HepG2 (cell line): ENCODE measurements around the gene KCNQ5. TPM values are rescaled to one million over a fixed set of nuclear protein-coding genes. Genes with fewer than 3 reads are reported as not detected.

ENCODE experiments used
- ATAC-seq: fragments of 200-7000 bp; cut with Tn5 transposase; 3 replicates; pipeline ENCODE4 v1.9.1; 2020; ENCODE audit warnings: mild to moderate bottlenecking, moderate library complexity
- BruUV-seq: library from RNA; stranded (reverse); fragments of 400-500 nt; replicated peaks from 2 replicates; lab custom pipeline; 2021; lab: Mats Ljungman, UMichigan
- CTCF ChIA-PET: fragments of 300-600 bp; formaldehyde crosslinking; extraction: SDS; loops from one replicate; lab custom pipeline; 2021; ENCODE audit warnings: low total read pairs, inconsistent platforms, low intra/inter-chr PET ratio; lab: Yijun Ruan, JAX
- POLR2A ChIA-PET: fragments of 350-600 bp; sonication (Branson Sonifier 250); formaldehyde crosslinking; loops from one replicate; lab custom pipeline; 2020; ENCODE audit warnings: antibody characterized with exemption, inconsistent platforms; lab: Yijun Ruan, JAX
- DNase-seq: peaks from one replicate; pipeline ENCODE4 v3.0.0-alpha.2; 2015; ENCODE audit warnings: low spot score
- FAIRE-seq: peaks from 3 replicates; lab custom pipeline; 2011; peaks lifted over from hg19 to GRCh38; lab: Jason Lieb, UNC
- H2AFZ ChIP-seq: one replicate; pipeline ENCODE4 v1.6.1; 2011; ENCODE audit warnings: low read length, inconsistent platforms
- H3K27ac ChIP-seq: fragments of 300-600 bp; 3 replicates; pipeline ENCODE4 v1.8.0; 2011; ENCODE audit warnings: mixed run types, mild to moderate bottlenecking, mixed read lengths, low read length, inconsistent platforms; ENCODE audit not compliant: insufficient read depth; ENCODE audit errors: extremely low read length
- H3K27me3 ChIP-seq, 2 experiments: fragments of 200-600 bp in 1 of 2; 2 replicates in 1 of 2; 3 replicates in 1 of 2; pipeline versions ENCODE4 v1.6.0 to v1.8.0; 2011; ENCODE audit warnings: low read length in 2 of 2, mild to moderate bottlenecking in 2 of 2, moderate library complexity in 2 of 2, inconsistent platforms in 1 of 2; ENCODE audit not compliant: insufficient read depth in 2 of 2, control insufficient read depth in 1 of 2
- H3K36me3 ChIP-seq, 2 experiments: fragments of 200-600 bp in 1 of 2; replicated peaks in 1 of 2; 2 replicates in 1 of 2; 3 replicates in 1 of 2; pipeline versions ENCODE4 v1.5.1 to v1.8.0; 2011; ENCODE audit warnings: low read length in 2 of 2, inconsistent platforms in 1 of 2; ENCODE audit not compliant: insufficient read depth in 2 of 2, control insufficient read depth in 1 of 2
- H3K4me1 ChIP-seq: 2 replicates; pipeline ENCODE4 v1.5.1; 2012; ENCODE audit warnings: low read length, inconsistent platforms; ENCODE audit not compliant: insufficient read depth
- H3K4me2 ChIP-seq: 2 replicates; pipeline ENCODE4 v1.6.0; 2011; ENCODE audit warnings: low read depth, low read length, inconsistent platforms
- H3K4me3 ChIP-seq, 3 experiments: fragments of 200-600 bp in 1 of 3; sonication (generic), shearing (Covaris generic) in 1 of 3; replicated peaks in 1 of 3; 2 replicates each; pipeline ENCODE4 v1.5.1; 2011 to 2016; ENCODE audit warnings: low read length in 3 of 3, inconsistent platforms in 2 of 3, low read depth in 2 of 3, mild to moderate bottlenecking in 2 of 3, control low read depth in 1 of 3, mixed read lengths in 1 of 3; ENCODE audit not compliant: insufficient read depth in 1 of 3
- H3K79me2 ChIP-seq: one replicate; pipeline ENCODE4 v1.6.1; 2011; ENCODE audit warnings: low read length, inconsistent platforms; ENCODE audit not compliant: insufficient read depth
- H3K9ac ChIP-seq: 2 replicates; pipeline ENCODE4 v1.6.0; 2011; ENCODE audit warnings: mild to moderate bottlenecking, low read depth, low read length, inconsistent platforms; ENCODE audit not compliant: insufficient read depth
- H3K9me3 ChIP-seq: 2 replicates; pipeline ENCODE4 v1.5.1; 2012; ENCODE audit warnings: mild to moderate bottlenecking, low read length
- H4K20me1 ChIP-seq: 2 replicates; pipeline ENCODE4 v1.6.0; 2011; ENCODE audit warnings: inconsistent platforms, mild to moderate bottlenecking, low read length, moderate library complexity; ENCODE audit not compliant: insufficient read depth
- MAF1 ChIP-seq: sonication (generic); formaldehyde crosslinking; IDR thresholded peaks from 2 replicates; pipeline ENCODE4 v1.5.0; 2020; ENCODE audit warnings: missing genetic modification reagents, borderline replicate concordance
- MAFK ChIP-seq, 2 experiments: IDR thresholded peaks in 1 of 2; conservative IDR thresholded peaks in 1 of 2; 2 replicates each; pipeline ENCODE4 v1.6.1; 2011; ENCODE audit warnings: improper control_type of control experiment in 2 of 2, low read length in 2 of 2
- MTA1 ChIP-seq: sonication (generic); formaldehyde crosslinking; IDR thresholded peaks from 2 replicates; pipeline ENCODE4 v1.4.0; 2020; ENCODE audit warnings: missing genetic modification reagents, mild to moderate bottlenecking, borderline replicate concordance
- NR2C2 ChIP-seq: sonication (generic); formaldehyde crosslinking; IDR thresholded peaks from 2 replicates; pipeline ENCODE4 v1.4.0; 2020; ENCODE audit warnings: missing genetic modification reagents, mild to moderate bottlenecking, moderate library complexity, borderline replicate concordance
- TFDP2 ChIP-seq: sonication (generic); formaldehyde crosslinking; IDR thresholded peaks from 2 replicates; pipeline ENCODE4 v1.4.0; 2020; ENCODE audit warnings: missing genetic modification reagents
- ZBTB21 ChIP-seq: sonication (generic); formaldehyde crosslinking; IDR thresholded peaks from 2 replicates; pipeline ENCODE4 v1.4.0; 2020; ENCODE audit warnings: missing genetic modification reagents
- ZNF550 ChIP-seq: sonication (generic); formaldehyde crosslinking; IDR thresholded peaks from 2 replicates; pipeline ENCODE4 v1.4.0; 2020; ENCODE audit warnings: mild to moderate bottlenecking, missing genetic modification reagents, borderline replicate concordance
- ZNF570 ChIP-seq: sonication (generic); formaldehyde crosslinking; IDR thresholded peaks from 2 replicates; pipeline ENCODE4 v1.4.0; 2020; ENCODE audit warnings: mild to moderate bottlenecking, missing genetic modification reagents, borderline replicate concordance
- ZNF775 ChIP-seq: sonication (generic); formaldehyde crosslinking; IDR thresholded peaks from 2 replicates; pipeline ENCODE4 v1.4.0; 2020; ENCODE audit warnings: missing genetic modification reagents, mild to moderate bottlenecking, moderate library complexity, borderline replicate concordance
- ZNF781 ChIP-seq: sonication (generic); formaldehyde crosslinking; IDR thresholded peaks from 2 replicates; pipeline ENCODE4 v1.5.1; 2020; ENCODE audit warnings: borderline replicate concordance, mild to moderate bottlenecking, missing genetic modification reagents; ENCODE audit errors: not compliant biosample characterization
- ZNF839 ChIP-seq: sonication (generic); formaldehyde crosslinking; IDR thresholded peaks from 2 replicates; pipeline ENCODE4 v1.4.0; 2020; ENCODE audit warnings: missing genetic modification reagents, mild to moderate bottlenecking, borderline replicate concordance
- ZNF841 ChIP-seq: sonication (generic); formaldehyde crosslinking; IDR thresholded peaks from 2 replicates; pipeline ENCODE4 v1.8.1; 2023; ENCODE audit warnings: missing genetic modification reagents, borderline replicate concordance
- WGBS: methylation state at CpG from one replicate; pipeline ENCODE4 v1.1.6; 2017; ENCODE audit warnings: low lambda C conversion rate; 5-methylcytosine and 5-hydroxymethylcytosine counted together
- in situ Hi-C: cut with HindIII; loops from 2 replicates; pipeline ENCODE4 v1.10.0; 2017; ENCODE audit warnings: low pct_unique_long_range_greater_than_20kb; ENCODE audit not compliant: extremely low pct_ligation_motif_present
- intact Hi-C: fragments of 100-400 bp; cut with micrococcal nuclease; formaldehyde crosslinking; loops from one replicate; pipeline ENCODE4 v1.10.0; 2022; ENCODE audit not compliant: unreplicated experiment
- polyA plus RNA-seq, 8 experiments: library from polyadenylated mRNA; depleted of rRNA in 3 of 8; stranded (reverse) in 7 of 8; unstranded in 1 of 8; fragments of >200 nt; fragmentation: Illumina TruSeq in 4 of 8; extraction: Trizol in 4 of 8; gene quantifications; 2 replicates each; pipeline versions ENCODE4 v1.2.1 to v1.2.3, GENCODE V29; 2011 to 2016; ENCODE audit warnings: low read depth in 4 of 8, missing spikeins in 1 of 8, mixed read lengths in 1 of 8; ENCODE audit not compliant: insufficient read depth in 1 of 8
- total RNA-seq, 5 experiments: library from RNA; depleted of rRNA; stranded (reverse); fragments of >200 nt; fragmentation: Illumina TruSeq; extraction: Trizol; gene quantifications; 2 replicates each; pipeline ENCODE4 v1.2.3, GENCODE V29; 2016; ENCODE audit warnings: low read depth in 1 of 5
- TF ChIP-seq, protein P1 (sequence below): sonication (generic); formaldehyde crosslinking; IDR thresholded peaks from 2 replicates; pipeline ENCODE4 v1.4.0; 2020; ENCODE audit warnings: mild to moderate bottlenecking, missing genetic modification reagents

The KCNQ5 gene
- total and polyA plus RNA-seq, 2 of the 13 experiments (the other 11 are each of a cell fraction or from before 2014, with no cell fraction given) = 0.04 TPM; not detected in 1

GRCh38 chr6:72828904-72829303, 207.0 kb downstream of the KCNQ5 start:
- no peak for DNase-seq
- no peak overlapping the region for H3K9ac ChIP-seq
- WGBS = 4% methylated on average over 2 of the region's 2 CpGs
- H3K27me3 ChIP-seq = no peaks in the 10 kb centered on the region; a peak in 1 of 5 replicates
- POLR2A ChIA-PET = no interaction called here
- no peaks in the 10 kb centered on the region for H4K20me1 ChIP-seq
- no peaks in the 10 kb centered on the region for H3K9me3 ChIP-seq
- no peak overlapping the region for H3K4me2 ChIP-seq
- H3K4me1 ChIP-seq = no peaks in the 10 kb centered on the region
- no TSS peak for BruUV-seq
- ATAC-seq = no peak
- no peak overlapping the region for H3K27ac ChIP-seq
- no peaks in the 10 kb centered on the region for H3K36me3 ChIP-seq
- no peaks in the 10 kb centered on the region for H3K79me2 ChIP-seq
- TF ChIP-seq TFDP2 (CRISPR knock-in tag) (no peak), MAF1 (no peak), ZNF550 (CRISPR knock-in tag) (no peak), ZNF841 (CRISPR knock-in tag) (no peak), ZNF839 (no peak), ZNF775 (CRISPR knock-in tag) (no peak), ZBTB21 (CRISPR knock-in tag) (no peak)
- in situ Hi-C loops = no loop called here
- no peak overlapping the region for H3K4me3 ChIP-seq
- no peak overlapping the region for H2AFZ ChIP-seq
- no peak for FAIRE-seq
- CTCF ChIA-PET = no interaction called here
- intact Hi-C loops = no loop called here

GRCh38 chr6:72832271-72832670, 210.4 kb downstream of the KCNQ5 start:
- ATAC-seq = no peak
- in situ Hi-C loops = no loop called here
- no peak for TF ChIP-seq MTA1 (CRISPR knock-in tag)
- TF ChIP-seq MAFK (conservative IDR thresholded peaks at IDR 0.05 in 1 of 2, IDR thresholded peaks at IDR 0.05 in 1 of 2; ENCODE audit: low read length in 2 of 2) = no peak
- TF ChIP-seq, protein P1, sequence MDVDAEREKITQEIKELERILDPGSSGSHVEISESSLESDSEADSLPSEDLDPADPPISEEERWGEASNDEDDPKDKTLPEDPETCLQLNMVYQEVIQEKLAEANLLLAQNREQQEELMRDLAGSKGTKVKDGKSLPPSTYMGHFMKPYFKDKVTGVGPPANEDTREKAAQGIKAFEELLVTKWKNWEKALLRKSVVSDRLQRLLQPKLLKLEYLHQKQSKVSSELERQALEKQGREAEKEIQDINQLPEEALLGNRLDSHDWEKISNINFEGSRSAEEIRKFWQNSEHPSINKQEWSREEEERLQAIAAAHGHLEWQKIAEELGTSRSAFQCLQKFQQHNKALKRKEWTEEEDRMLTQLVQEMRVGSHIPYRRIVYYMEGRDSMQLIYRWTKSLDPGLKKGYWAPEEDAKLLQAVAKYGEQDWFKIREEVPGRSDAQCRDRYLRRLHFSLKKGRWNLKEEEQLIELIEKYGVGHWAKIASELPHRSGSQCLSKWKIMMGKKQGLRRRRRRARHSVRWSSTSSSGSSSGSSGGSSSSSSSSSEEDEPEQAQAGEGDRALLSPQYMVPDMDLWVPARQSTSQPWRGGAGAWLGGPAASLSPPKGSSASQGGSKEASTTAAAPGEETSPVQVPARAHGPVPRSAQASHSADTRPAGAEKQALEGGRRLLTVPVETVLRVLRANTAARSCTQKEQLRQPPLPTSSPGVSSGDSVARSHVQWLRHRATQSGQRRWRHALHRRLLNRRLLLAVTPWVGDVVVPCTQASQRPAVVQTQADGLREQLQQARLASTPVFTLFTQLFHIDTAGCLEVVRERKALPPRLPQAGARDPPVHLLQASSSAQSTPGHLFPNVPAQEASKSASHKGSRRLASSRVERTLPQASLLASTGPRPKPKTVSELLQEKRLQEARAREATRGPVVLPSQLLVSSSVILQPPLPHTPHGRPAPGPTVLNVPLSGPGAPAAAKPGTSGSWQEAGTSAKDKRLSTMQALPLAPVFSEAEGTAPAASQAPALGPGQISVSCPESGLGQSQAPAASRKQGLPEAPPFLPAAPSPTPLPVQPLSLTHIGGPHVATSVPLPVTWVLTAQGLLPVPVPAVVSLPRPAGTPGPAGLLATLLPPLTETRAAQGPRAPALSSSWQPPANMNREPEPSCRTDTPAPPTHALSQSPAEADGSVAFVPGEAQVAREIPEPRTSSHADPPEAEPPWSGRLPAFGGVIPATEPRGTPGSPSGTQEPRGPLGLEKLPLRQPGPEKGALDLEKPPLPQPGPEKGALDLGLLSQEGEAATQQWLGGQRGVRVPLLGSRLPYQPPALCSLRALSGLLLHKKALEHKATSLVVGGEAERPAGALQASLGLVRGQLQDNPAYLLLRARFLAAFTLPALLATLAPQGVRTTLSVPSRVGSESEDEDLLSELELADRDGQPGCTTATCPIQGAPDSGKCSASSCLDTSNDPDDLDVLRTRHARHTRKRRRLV = no peak
- no peak for TF ChIP-seq NR2C2 (CRISPR knock-in tag)
- no peak for TF ChIP-seq ZNF781
- TF ChIP-seq ZNF570 (CRISPR knock-in tag) = no peak

More at GRCh38 chr6:72832271-72832670, 210.4 kb downstream of the KCNQ5 start:
- H3K9ac ChIP-seq = no peak overlapping the region
- intact Hi-C loops = no loop called here
- H4K20me1 ChIP-seq = no peaks in the 10 kb centered on the region
- POLR2A ChIA-PET = no interaction called here
- FAIRE-seq = no peak
- CTCF ChIA-PET = no interaction called here
- H2AFZ ChIP-seq = no peak overlapping the region
- no peaks in the 10 kb centered on the region for H3K4me1 ChIP-seq
- H3K4me2 ChIP-seq = no peak overlapping the region
- H3K79me2 ChIP-seq = no peaks in the 10 kb centered on the region
- no TSS peak for BruUV-seq
- no peak overlapping the region for H3K27ac ChIP-seq
- H3K4me3 ChIP-seq = no peak overlapping the region
- 3% methylated on average over 3 of the region's 3 CpGs for WGBS
- no peak for DNase-seq
- no peaks in the 10 kb centered on the region; a peak in 1 of 5 replicates for H3K27me3 ChIP-seq
- no peaks in the 10 kb centered on the region for H3K9me3 ChIP-seq
- no peaks in the 10 kb centered on the region for H3K36me3 ChIP-seq
